NB4 (cell line): ENCODE data around the gene CAMKMT.

Source experiments
- DNase-seq: peaks from one replicate; pipeline ENCODE4 v3.0.0; 2010; ENCODE audit warnings: low read depth
- H3K4me3 ChIP-seq: one replicate; pipeline ENCODE4 v1.5.1; 2011; ENCODE audit warnings: mild to moderate bottlenecking, low read depth, low read length, moderate library complexity
- CTCF ChIP-seq: IDR thresholded peaks from one replicate; pipeline ENCODE4 v1.5.1; 2012; ENCODE audit warnings: low read depth, low read length
- MAX ChIP-seq: IDR thresholded peaks from 2 replicates; pipeline ENCODE4 v1.6.1; 2011; ENCODE audit warnings: low read depth, low read length
- MYC ChIP-seq: IDR thresholded peaks from 2 replicates; pipeline ENCODE4 v1.6.1; 2011; ENCODE audit warnings: low read depth, low read length
- POLR2A ChIP-seq: IDR thresholded peaks from 2 replicates; pipeline ENCODE4 v1.6.1; 2011; ENCODE audit warnings: mild to moderate bottlenecking; ENCODE audit not compliant: insufficient read length; ENCODE audit errors: extremely low read depth

The CAMKMT gene

GRCh38 chr2:44615950-44616518 is 254.3 kb downstream of the CAMKMT start:
- no peak for DNase-seq
- TF ChIP-seq CTCF, result no peak
- no peak for TF ChIP-seq MAX
- no peak for TF ChIP-seq MYC
- no peak for TF ChIP-seq POLR2A
- no peak overlapping the region for H3K4me3 ChIP-seq

- DNase-seq, result no peak
- no peak overlapping the region for H3K4me3 ChIP-seq
- TF ChIP-seq CTCF, result no peak
- TF ChIP-seq MYC, result no peak
- TF ChIP-seq MAX, result no peak
- no peak for TF ChIP-seq POLR2A
Observed at GRCh38 chr2:44616667-44617155, 255.0 kb downstream of the CAMKMT start.

GRCh38 chr2:44618251-44619023 is 256.7 kb downstream of the CAMKMT start:
- DNase-seq, result no peak
- H3K4me3 ChIP-seq, result no peak overlapping the region
- TF ChIP-seq CTCF (no peak), POLR2A (no peak), MAX (no peak), MYC (no peak)

- TF ChIP-seq MAX, result no peak
- TF ChIP-seq MYC, result no peak
- no peak for TF ChIP-seq CTCF
- TF ChIP-seq POLR2A, result no peak
- DNase-seq, result no peak
- no peak overlapping the region for H3K4me3 ChIP-seq
Observed at GRCh38 chr2:44620189-44620990, 258.6 kb downstream of the CAMKMT start.

- H3K4me3 ChIP-seq, result no peak overlapping the region
- DNase-seq, result no peak
- no peak for TF ChIP-seq POLR2A
- no peak for TF ChIP-seq CTCF
Observed at GRCh38 chr2:44623622-44624351, 262.0 kb downstream of the CAMKMT start.
